Fibroblast of villous mesenchyme (primary cell): ENCODE results near the gene F9. TPM values are rescaled to one million over a fixed set of nuclear protein-coding genes. Genes with fewer than 3 reads are reported as not detected.
"Not testable (repeated sequence)": the region's sequence is repeated elsewhere in the genome, so short reads cannot be mapped to it uniquely, and the experiment has no call there.

ENCODE experiments used
- DNase-seq: peaks from one replicate; pipeline ENCODE4 v3.0.0-alpha.2; 2010; ENCODE audit warnings: low read depth
- H3K4me3 ChIP-seq: 2 replicates; pipeline ENCODE4 v1.5.1; 2011; ENCODE audit warnings: low read depth, mild to moderate bottlenecking, low read length
- CTCF ChIP-seq: IDR thresholded peaks from 2 replicates; pipeline ENCODE4 v1.5.1; 2012; ENCODE audit warnings: low read depth, mild to moderate bottlenecking, low read length; ENCODE audit not compliant: insufficient read depth
- total RNA-seq: library from RNA; depleted of rRNA; stranded (reverse); fragments of >200 nt; gene quantifications from 2 replicates; pipeline ENCODE4 v1.2.3, GENCODE V29; 2012

F9 gene
- not detected in 2 replicates for total RNA-seq

- DNase-seq = no peak
- TF ChIP-seq CTCF = no peak
- H3K4me3 ChIP-seq = no peak within 1 kb of the TSS
Measured at GRCh38 chrX:139530550-139530949, at the start of gene F9. Gene F9, plus strand, starts transcription at chrX:139530739. Its CDS starts 26 bp downstream, at chrX:139530765.

- no peak for DNase-seq
- no peak overlapping the region for H3K4me3 ChIP-seq
- no peak for TF ChIP-seq CTCF
Measured at GRCh38 chrX:139483699-139484098, 46.8 kb upstream of the F9 start.

GRCh38 chrX:139484591-139484990, 45.9 kb upstream of the F9 start:
- DNase-seq = no peak
- TF ChIP-seq CTCF = no peak
- H3K4me3 ChIP-seq = no peak overlapping the region

GRCh38 chrX:139495324-139495723, 35.2 kb upstream of the F9 start:
- no peak for TF ChIP-seq CTCF
- no peak for DNase-seq
- no peak overlapping the region for H3K4me3 ChIP-seq

- DNase-seq = no peak
- H3K4me3 ChIP-seq = no peak overlapping the region
- no peak for TF ChIP-seq CTCF
Measured at GRCh38 chrX:139506333-139506732, 24.2 kb upstream of the F9 start.

- no peak overlapping the region for H3K4me3 ChIP-seq
- no peak for DNase-seq
- no peak for TF ChIP-seq CTCF
Measured at GRCh38 chrX:139508099-139508498, 22.4 kb upstream of the F9 start.

- TF ChIP-seq CTCF = no peak
- no peak overlapping the region for H3K4me3 ChIP-seq
- DNase-seq = no peak
Measured at GRCh38 chrX:139518475-139518874, 12.1 kb upstream of the F9 start.

GRCh38 chrX:139528829-139529228, 1.7 kb upstream of the F9 start:
- not testable (repeated sequence) for H3K4me3 ChIP-seq, DNase-seq
